GM12878 (cell line): Measurements from ENCODE around the gene OPRD1. TPM values are rescaled to one million over a fixed set of nuclear protein-coding genes. Genes with fewer than 3 reads are reported as not detected.
"Not testable (repeated sequence)": the region's sequence is repeated elsewhere in the genome, so short reads cannot be mapped to it uniquely, and the experiment has no call there.

Source experiments
- ATAC-seq: fragments of 200-7000 bp; cut with Tn5 transposase; 3 replicates; pipeline ENCODE4 v1.9.1; 2020; ENCODE audit warnings: mild to moderate bottlenecking, moderate library complexity
- BruUV-seq: library from RNA; stranded (reverse); fragments of 400-500 nt; replicated peaks from 2 replicates; lab custom pipeline; 2021; lab: Mats Ljungman, UMichigan
- CTCF ChIA-PET: fragments of 300-600 bp; sonication (Branson Sonifier 250); formaldehyde crosslinking; extraction: SDS; loops from one replicate; lab custom pipeline; 2021; ENCODE audit warnings: inconsistent platforms; lab: Yijun Ruan, JAX
- POLR2A ChIA-PET: fragments of 350-600 bp; formaldehyde crosslinking; extraction: SDS; loops from one replicate; lab custom pipeline; 2021; ENCODE audit warnings: inconsistent platforms; lab: Charles Lee
- RAD21 ChIA-PET: fragments of 300-600 bp; sonication (Branson Sonifier 250); formaldehyde crosslinking; loops from one replicate; lab custom pipeline; 2023; ENCODE audit warnings: antibody characterized with exemption; ENCODE audit not compliant: unreplicated experiment; lab: Charles Lee
- SMC1A ChIA-PET: fragments of 300-600 bp; sonication (Branson Sonifier 250); formaldehyde crosslinking; loops from one replicate; lab custom pipeline; 2023; ENCODE audit not compliant: unreplicated experiment, uncharacterized antibody; lab: Charles Lee
- DNase-seq: peaks from one replicate; pipeline ENCODE4 v3.0.0-alpha.2; 2011; ENCODE audit warnings: low read depth, low spot score
- FAIRE-seq: peaks from 3 replicates; lab custom pipeline; 2011; peaks lifted over from hg19 to GRCh38; lab: Jason Lieb, UNC
- H2AFZ ChIP-seq: 2 replicates; pipeline ENCODE4 v1.6.0; 2011; ENCODE audit warnings: low read depth, low read length, control low read depth; ENCODE audit not compliant: control insufficient read depth
- H3K27ac ChIP-seq: 2 replicates; pipeline ENCODE4 v1.5.1; 2011; ENCODE audit warnings: control low read depth; ENCODE audit not compliant: control insufficient read depth, insufficient read depth
- H3K27me3 ChIP-seq, 2 experiments: replicated peaks in 1 of 2; 2 replicates each; pipeline versions ENCODE4 v1.6.0 to v1.6.1; 2011; ENCODE audit warnings: low read length in 1 of 2; ENCODE audit not compliant: control insufficient read depth in 2 of 2, insufficient read depth in 2 of 2
- H3K36me3 ChIP-seq, 2 experiments: 2 replicates each; pipeline ENCODE4 v1.5.1; 2011; ENCODE audit warnings: low read length in 1 of 2; ENCODE audit not compliant: control insufficient read depth in 2 of 2, insufficient read depth in 2 of 2
- H3K4me1 ChIP-seq: 2 replicates; pipeline ENCODE4 v1.6.1; 2011; ENCODE audit warnings: mild to moderate bottlenecking, low read length, moderate library complexity, mixed read lengths; ENCODE audit not compliant: control insufficient read depth, insufficient read depth
- H3K4me2 ChIP-seq: 2 replicates; pipeline ENCODE4 v1.6.0; 2011; ENCODE audit warnings: control low read depth; ENCODE audit not compliant: control insufficient read depth, insufficient read depth
- H3K4me3 ChIP-seq: fragments of 200-600 bp; sonication (generic); 2 replicates; pipeline ENCODE4 v1.5.1; 2016
- H3K79me2 ChIP-seq: 2 replicates; pipeline ENCODE4 v1.6.0; 2011; ENCODE audit warnings: low read length; ENCODE audit not compliant: control insufficient read depth, insufficient read depth
- H3K9ac ChIP-seq: 2 replicates; pipeline ENCODE4 v1.8.0; 2011; ENCODE audit warnings: low read length, control low read depth, mixed read lengths; ENCODE audit not compliant: control insufficient read depth, insufficient read depth
- H3K9me3 ChIP-seq: replicated peaks from 3 replicates; pipeline ENCODE4 v1.5.1; 2011; ENCODE audit warnings: mild to moderate bottlenecking, low read length; ENCODE audit not compliant: control insufficient read depth, insufficient read depth
- H4K20me1 ChIP-seq: 2 replicates; pipeline ENCODE4 v1.6.0; 2011; ENCODE audit not compliant: control insufficient read depth, insufficient read depth
- BACH1 ChIP-seq: fragments of 450-650 bp; IDR thresholded peaks from 2 replicates; pipeline ENCODE4 v1.6.1; 2017; ENCODE audit warnings: mild to moderate bottlenecking, borderline replicate concordance
- MEF2B ChIP-seq: fragments of 450-650 bp; IDR thresholded peaks from 2 replicates; pipeline ENCODE4 v1.6.1; 2018; ENCODE audit warnings: mild to moderate bottlenecking, moderate library complexity; ENCODE audit not compliant: partially characterized antibody, poor library complexity, severe bottlenecking
- NFYB ChIP-seq: IDR thresholded peaks from 2 replicates; pipeline ENCODE4 v1.6.1; 2011; ENCODE audit warnings: low read depth, mild to moderate bottlenecking, low read length, improper control_type of control experiment, moderate library complexity; ENCODE audit not compliant: insufficient read depth
- RBBP5 ChIP-seq: fragments of 200-600 bp; sonication (generic); conservative IDR thresholded peaks from 2 replicates; pipeline ENCODE4 v1.6.1; 2016
- RFX5 ChIP-seq: IDR thresholded peaks from 2 replicates; pipeline ENCODE4 v1.6.1; 2011; ENCODE audit warnings: low read depth, low read length, improper control_type of control experiment
- TARDBP ChIP-seq: IDR thresholded peaks from 2 replicates; pipeline ENCODE4 v1.6.1; 2016; ENCODE audit warnings: borderline replicate concordance
- TBL1XR1 ChIP-seq: IDR thresholded peaks from 2 replicates; pipeline ENCODE4 v1.6.1; 2012; ENCODE audit warnings: low read depth, low read length, improper control_type of control experiment
- WGBS: methylation state at CpG from one replicate; pipeline ENCODE4 v1.1.6; 2016; ENCODE audit warnings: low lambda C conversion rate; ENCODE audit not compliant: insufficient replicate concordance, insufficient coverage; ENCODE audit errors: missing lambda C conversion rate; 5-methylcytosine and 5-hydroxymethylcytosine counted together
- in situ Hi-C: fragments of 300-500 bp; cut with MboI; formaldehyde crosslinking; loops from 9 replicates; pipeline ENCODE4 v1.14.3; 2018; ENCODE audit warnings: mixed read lengths
- intact Hi-C: fragments of 100-400 bp; cut with micrococcal nuclease; formaldehyde crosslinking; loops from one replicate; pipeline ENCODE4 v1.14.2; 2022; ENCODE audit not compliant: unreplicated experiment
- polyA plus RNA-seq, 11 experiments: library from polyadenylated mRNA; depleted of rRNA in 4 of 11; unstranded in 6 of 11; stranded (reverse) in 5 of 11; fragments of >200 nt; fragmentation: Nextera tagmentation in 4 of 11; fragmentation: Illumina TruSeq in 1 of 11; extraction: Ambion mirVana in 4 of 11; extraction: Trizol in 1 of 11; gene quantifications; 1 replicate in 1 of 11; 2 replicates in 10 of 11; pipeline versions ENCODE4 v1.2.1 to v1.2.3, GENCODE V29; 2011 to 2016; ENCODE audit warnings: inconsistent platforms in 2 of 11, missing spikeins in 2 of 11, low read depth in 1 of 11
- total RNA-seq, 4 experiments: library from RNA; depleted of rRNA in 3 of 4; stranded (reverse); fragments of >200 nt in 3 of 4; fragmentation: Illumina TruSeq in 1 of 4; extraction: Trizol in 1 of 4; gene quantifications; 2 replicates each; pipeline versions ENCODE4 v1.2.1 to v1.2.3, GENCODE V29; 2013 to 2021
- TF ChIP-seq, protein P1 (sequence below): fragments of 450-650 bp; IDR thresholded peaks from 2 replicates; pipeline ENCODE4 v1.6.1; 2014; ENCODE audit warnings: mild to moderate bottlenecking
- TF ChIP-seq, protein P2 (sequence below): fragments of 150-350 bp; IDR thresholded peaks from 2 replicates; pipeline ENCODE4 v1.6.1; 2016; ENCODE audit warnings: low read depth, low read length

The OPRD1 gene
- total and polyA plus RNA-seq, 10 of the 15 experiments (the other 5 are each of a cell fraction or from before 2014, with no cell fraction given), result 0.02 TPM; not detected in 8

DNA sequence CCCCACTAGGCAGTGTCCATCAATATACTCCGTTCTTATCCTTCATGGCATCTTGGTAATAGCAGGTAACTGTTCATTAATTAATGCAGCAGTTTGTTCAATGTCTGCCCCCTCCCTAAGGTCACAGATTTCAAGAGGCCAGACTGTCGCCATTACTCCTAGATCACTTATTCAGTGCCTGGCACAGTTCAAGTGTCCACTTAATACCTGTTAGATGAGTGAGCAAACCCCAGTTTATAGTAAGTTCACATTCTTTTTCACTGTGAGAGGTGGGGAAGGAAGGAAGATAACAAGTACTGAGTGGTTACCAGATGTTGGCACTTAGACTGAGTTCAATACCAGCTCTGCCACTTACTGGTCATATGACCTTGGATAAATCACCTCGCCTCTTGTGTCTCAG is 36.4 kb downstream of the OPRD1 start (continued):
- TF ChIP-seq TARDBP, result no peak
- TF ChIP-seq BACH1, result no peak
- TF ChIP-seq TBL1XR1, result no peak
- TF ChIP-seq RFX5, result no peak
- TF ChIP-seq RBBP5, result no peak
- TF ChIP-seq, protein P1, sequence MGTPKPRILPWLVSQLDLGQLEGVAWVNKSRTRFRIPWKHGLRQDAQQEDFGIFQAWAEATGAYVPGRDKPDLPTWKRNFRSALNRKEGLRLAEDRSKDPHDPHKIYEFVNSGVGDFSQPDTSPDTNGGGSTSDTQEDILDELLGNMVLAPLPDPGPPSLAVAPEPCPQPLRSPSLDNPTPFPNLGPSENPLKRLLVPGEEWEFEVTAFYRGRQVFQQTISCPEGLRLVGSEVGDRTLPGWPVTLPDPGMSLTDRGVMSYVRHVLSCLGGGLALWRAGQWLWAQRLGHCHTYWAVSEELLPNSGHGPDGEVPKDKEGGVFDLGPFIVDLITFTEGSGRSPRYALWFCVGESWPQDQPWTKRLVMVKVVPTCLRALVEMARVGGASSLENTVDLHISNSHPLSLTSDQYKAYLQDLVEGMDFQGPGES, result no peak

DNA sequence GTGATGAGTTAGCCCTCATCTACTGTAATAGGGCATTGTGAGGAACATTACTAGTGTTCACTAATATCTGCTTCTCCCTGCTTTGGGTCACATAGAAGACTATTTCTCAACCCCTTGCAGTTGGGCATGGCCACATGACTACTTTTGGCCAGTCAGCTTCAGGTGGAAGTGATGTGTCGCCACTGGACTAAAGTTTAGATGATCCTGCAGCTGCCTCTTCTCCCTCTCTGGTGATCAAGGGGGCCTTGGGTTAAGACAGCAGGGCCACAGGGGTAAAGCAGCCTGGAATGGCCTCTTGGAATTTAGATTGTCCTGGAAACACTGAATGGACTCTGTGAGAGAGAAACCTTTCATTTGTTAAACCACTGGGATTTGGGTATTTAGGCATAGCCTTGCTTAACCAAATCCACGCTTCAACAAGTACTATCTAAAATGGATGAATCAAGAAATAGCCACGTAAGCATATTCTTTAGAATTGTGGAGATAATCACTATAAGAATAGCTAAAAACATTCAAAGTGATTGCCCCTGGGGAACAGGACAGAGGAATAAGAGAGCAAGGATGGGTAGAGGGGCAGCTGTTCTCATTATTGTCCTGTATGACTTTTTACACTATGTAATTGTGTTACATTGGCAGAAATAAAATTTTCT is 41.2 kb downstream of the OPRD1 start:
- Histone ChIP-seq H3K36me3 (no peaks in the 10 kb centered on the region), H3K9ac (no peak overlapping the region), H2AFZ (no peak overlapping the region), H3K4me1 (no peaks in the 10 kb centered on the region), H3K79me2 (no peaks in the 10 kb centered on the region)
- no TSS peak for BruUV-seq
- intact Hi-C loops, result no loop called here
- FAIRE-seq (no peak), ATAC-seq (no peak)
- ChIA-PET SMC1A (no interaction called here), RAD21 (no interaction called here)
- TF ChIP-seq MEF2B, result no peak
- TF ChIP-seq, protein P2, sequence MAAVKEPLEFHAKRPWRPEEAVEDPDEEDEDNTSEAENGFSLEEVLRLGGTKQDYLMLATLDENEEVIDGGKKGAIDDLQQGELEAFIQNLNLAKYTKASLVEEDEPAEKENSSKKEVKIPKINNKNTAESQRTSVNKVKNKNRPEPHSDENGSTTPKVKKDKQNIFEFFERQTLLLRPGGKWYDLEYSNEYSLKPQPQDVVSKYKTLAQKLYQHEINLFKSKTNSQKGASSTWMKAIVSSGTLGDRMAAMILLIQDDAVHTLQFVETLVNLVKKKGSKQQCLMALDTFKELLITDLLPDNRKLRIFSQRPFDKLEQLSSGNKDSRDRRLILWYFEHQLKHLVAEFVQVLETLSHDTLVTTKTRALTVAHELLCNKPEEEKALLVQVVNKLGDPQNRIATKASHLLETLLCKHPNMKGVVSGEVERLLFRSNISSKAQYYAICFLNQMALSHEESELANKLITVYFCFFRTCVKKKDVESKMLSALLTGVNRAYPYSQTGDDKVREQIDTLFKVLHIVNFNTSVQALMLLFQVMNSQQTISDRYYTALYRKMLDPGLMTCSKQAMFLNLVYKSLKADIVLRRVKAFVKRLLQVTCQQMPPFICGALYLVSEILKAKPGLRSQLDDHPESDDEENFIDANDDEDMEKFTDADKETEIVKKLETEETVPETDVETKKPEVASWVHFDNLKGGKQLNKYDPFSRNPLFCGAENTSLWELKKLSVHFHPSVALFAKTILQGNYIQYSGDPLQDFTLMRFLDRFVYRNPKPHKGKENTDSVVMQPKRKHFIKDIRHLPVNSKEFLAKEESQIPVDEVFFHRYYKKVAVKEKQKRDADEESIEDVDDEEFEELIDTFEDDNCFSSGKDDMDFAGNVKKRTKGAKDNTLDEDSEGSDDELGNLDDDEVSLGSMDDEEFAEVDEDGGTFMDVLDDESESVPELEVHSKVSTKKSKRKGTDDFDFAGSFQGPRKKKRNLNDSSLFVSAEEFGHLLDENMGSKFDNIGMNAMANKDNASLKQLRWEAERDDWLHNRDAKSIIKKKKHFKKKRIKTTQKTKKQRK, result no peak
- TF ChIP-seq NFYB, result peak; percentile 60; the same call in 1 of the 2 replicates
- TF ChIP-seq, all 136 proteins: peak for 1
- no peak overlapping the region for H3K27ac ChIP-seq
- in situ Hi-C loops, result no loop called here
- DNase-seq, result no peak
- no peak overlapping the region for H3K4me2 ChIP-seq
- no peaks in the 10 kb centered on the region for H3K27me3 ChIP-seq
- H3K4me3 ChIP-seq, result no peak overlapping the region
- no peaks in the 10 kb centered on the region for H4K20me1 ChIP-seq
- 3% methylated on average over 3 of the region's 3 CpGs for WGBS
- ChIA-PET POLR2A (no interaction called here), CTCF (interaction anchor here (0.7 kb wide), 1 partner anchor 16 kb away, joined by 3 read pairs; no protein-coding TSS in a partner anchor)
- no peaks in the 10 kb centered on the region for H3K9me3 ChIP-seq

DNA sequence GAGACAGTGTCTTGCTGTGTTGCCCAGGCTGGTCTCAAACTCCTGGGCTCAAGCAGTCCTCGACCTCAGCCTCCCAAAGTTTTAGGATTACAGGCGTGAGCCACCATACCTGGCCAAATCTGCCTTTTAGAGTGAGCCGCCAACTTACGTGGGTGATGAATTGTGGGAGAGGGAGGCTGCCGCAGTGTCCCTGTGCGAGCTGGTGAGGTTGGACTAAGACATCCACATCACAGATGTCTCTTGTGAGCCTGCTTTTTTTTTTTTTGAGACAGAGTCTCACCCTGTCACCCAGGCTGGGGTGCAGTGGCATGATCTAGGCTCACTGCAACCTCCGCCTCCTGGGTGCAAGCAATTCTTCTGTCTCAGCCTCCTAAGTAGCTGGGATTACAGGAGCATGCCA is 42.4 kb downstream of the OPRD1 start:
- in situ Hi-C loops, H3K4me2 ChIP-seq, H2AFZ ChIP-seq, H3K27me3 ChIP-seq, H3K9me3 ChIP-seq, BruUV-seq, H3K79me2 ChIP-seq, H4K20me1 ChIP-seq, ATAC-seq, H3K4me1 ChIP-seq, FAIRE-seq, H3K4me3 ChIP-seq, intact Hi-C loops, RAD21 ChIA-PET, DNase-seq, POLR2A ChIA-PET, H3K36me3 ChIP-seq, H3K9ac ChIP-seq, H3K27ac ChIP-seq: not testable (repeated sequence)
- SMC1A ChIA-PET, result interaction anchor here (0.7 kb wide), 1 partner anchor 28 kb away, joined by 3 read pairs; no protein-coding TSS in a partner anchor
- CTCF ChIA-PET, result interaction anchor here (1.3 kb wide), 1 partner anchor 69 kb away, joined by 6 read pairs; no protein-coding TSS in a partner anchor
- WGBS, result 53% methylated on average over 7 of the region's 7 CpGs
